Peyer's patch (tissue), 4 donors: Measurements from ENCODE around the gene SAMSN1.

ENCODE experiments used
- POLR2A ChIP-seq, 2 donors: fragments of 450-650 bp; IDR thresholded peaks; one replicate each; pipeline ENCODE4 v1.5.1; 2017; ENCODE audit warnings: antibody characterized with exemption in 2 of 2, mild to moderate bottlenecking in 2 of 2, moderate library complexity in 2 of 2
- TF ChIP-seq, protein P1 (sequence below), 6 experiments: fragments of 450-650 bp in 4 of 6; fragments of 200-600 bp in 2 of 6; sonication (generic) in 1 of 6; IDR thresholded peaks; one replicate each; pipeline ENCODE4 v1.5.1; 2017 to 2019; ENCODE audit warnings: antibody characterized with exemption in 6 of 6, mild to moderate bottlenecking in 3 of 6, moderate library complexity in 1 of 6

GRCh38 chr21:14592296-14593000 lies 46.3 kb upstream of the SAMSN1 start:
- TF ChIP-seq POLR2A (IDR thresholded peaks at IDR 0.05): no peak
- TF ChIP-seq, protein P1, sequence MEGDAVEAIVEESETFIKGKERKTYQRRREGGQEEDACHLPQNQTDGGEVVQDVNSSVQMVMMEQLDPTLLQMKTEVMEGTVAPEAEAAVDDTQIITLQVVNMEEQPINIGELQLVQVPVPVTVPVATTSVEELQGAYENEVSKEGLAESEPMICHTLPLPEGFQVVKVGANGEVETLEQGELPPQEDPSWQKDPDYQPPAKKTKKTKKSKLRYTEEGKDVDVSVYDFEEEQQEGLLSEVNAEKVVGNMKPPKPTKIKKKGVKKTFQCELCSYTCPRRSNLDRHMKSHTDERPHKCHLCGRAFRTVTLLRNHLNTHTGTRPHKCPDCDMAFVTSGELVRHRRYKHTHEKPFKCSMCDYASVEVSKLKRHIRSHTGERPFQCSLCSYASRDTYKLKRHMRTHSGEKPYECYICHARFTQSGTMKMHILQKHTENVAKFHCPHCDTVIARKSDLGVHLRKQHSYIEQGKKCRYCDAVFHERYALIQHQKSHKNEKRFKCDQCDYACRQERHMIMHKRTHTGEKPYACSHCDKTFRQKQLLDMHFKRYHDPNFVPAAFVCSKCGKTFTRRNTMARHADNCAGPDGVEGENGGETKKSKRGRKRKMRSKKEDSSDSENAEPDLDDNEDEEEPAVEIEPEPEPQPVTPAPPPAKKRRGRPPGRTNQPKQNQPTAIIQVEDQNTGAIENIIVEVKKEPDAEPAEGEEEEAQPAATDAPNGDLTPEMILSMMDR (IDR thresholded peaks at IDR 0.05): no peak
